GM18498 (cell line): ENCODE data around the gene GLB1L3.
A peak's percentile ranks its signal among the peaks of the same experiment; 100 is the strongest.
"Not testable (repeated sequence)": the region's sequence is repeated elsewhere in the genome, so short reads cannot be mapped to it uniquely, and the experiment has no call there.

Source experiments
- ATAC-seq: cut with Tn5 transposase; IDR thresholded peaks from one replicate; pipeline ENCODE4 v1.9.1; 2021; ENCODE audit warnings: mild to moderate bottlenecking, moderate library complexity; ENCODE audit not compliant: unreplicated experiment

The GLB1L3 gene

DNA sequence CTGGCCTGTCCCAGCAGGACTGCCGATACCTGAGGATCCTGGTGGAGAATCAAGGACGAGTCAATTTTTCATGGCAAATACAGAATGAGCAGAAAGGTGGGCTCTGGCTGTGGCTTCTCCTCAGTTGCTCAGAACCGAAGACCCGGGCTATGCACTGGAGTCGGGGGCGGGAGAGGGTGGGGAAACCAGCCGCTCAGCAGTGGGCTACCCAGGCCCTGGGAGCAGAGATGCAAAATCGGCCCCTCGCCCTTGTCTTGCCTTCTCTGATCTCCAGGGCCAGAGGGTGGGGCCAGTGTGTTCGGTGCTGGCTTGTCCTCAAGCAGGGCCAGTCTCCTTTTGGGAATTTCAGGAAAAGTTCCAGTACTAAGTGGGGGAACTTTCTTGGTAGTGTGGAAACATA, 37.2 kb downstream of the GLB1L3 start:
- ATAC-seq, result no peak

DNA sequence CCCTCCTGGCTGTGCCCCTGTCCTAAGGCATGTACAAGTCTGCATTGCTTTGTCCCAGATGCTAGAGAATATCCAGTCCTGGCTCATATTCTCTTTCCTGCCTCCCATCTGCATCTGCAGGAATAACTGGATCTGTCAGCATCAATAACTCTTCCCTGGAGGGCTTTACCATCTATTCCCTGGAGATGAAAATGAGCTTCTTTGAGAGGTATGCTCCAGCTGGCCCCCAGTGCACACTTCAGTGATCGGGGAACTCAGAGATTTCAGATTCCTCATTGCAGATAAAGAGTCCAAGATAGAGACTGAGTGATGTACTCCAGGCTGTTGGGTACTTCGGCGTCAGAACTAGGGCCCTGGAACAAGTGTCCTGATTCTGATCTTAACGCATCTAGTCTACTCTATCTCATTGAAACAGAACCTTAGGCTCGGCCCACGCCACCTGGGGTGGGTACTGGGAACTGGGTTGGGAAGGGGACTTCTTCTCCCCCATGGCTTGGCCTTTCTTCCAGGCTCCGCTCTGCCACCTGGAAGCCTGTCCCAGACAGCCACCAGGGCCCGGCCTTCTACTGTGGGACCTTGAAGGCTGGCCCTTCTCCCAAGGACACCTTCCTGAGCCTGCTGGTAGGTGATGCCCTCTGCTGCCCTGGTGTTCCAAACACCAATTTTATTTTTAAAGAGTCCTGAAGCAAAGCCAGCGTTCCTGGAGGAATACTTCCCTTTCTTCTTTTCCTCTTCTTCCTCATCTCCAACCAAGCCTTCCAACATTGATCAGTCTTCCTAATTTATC, 37.8 kb downstream of the GLB1L3 start:
- no peak for ATAC-seq

DNA sequence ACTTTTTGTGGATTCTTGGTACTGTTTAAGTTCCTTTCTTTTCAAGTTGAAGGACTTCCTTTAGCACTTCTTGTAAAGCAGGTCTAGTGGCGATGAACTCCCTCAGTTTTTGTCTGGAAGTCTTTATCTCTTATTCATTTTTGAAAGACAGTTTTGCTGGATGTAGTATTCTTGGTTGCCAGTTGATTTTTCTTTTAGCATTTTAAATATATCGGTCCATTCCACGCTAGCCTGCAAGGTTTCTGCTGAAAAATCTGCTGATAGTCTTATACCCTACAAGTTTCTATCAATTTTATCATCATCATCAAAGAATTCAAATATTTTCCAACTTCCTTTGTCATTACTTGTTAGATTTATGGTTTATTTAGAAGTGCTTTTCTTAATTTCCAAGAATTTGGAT, 40.9 kb downstream of the GLB1L3 start:
- no peak for ATAC-seq

GRCh38 chr11:134321373-134321772, 45.2 kb downstream of the GLB1L3 start:
- ATAC-seq, result not testable (repeated sequence)

DNA sequence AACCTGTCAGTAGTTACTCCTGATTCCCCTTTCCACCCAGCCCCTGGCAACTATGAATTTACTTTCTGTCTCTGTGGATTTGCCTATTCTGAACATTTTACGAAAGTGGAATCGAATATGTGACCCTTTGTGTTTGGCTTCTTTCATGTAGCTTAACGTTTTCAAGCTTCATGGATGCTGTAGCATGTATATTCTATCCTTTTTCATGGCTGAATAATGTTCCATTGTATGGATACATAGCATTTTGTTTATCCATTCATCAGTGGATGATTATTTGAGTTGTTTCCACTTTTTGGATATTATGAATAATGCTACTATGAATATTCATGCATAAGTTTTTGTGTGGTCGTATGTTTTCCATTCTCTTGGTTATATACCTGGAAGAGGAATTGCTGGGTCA, 46.4 kb downstream of the GLB1L3 start:
- ATAC-seq, result no peak

GRCh38 chr11:134328433-134328832, 52.3 kb downstream of the GLB1L3 start:
- ATAC-seq, result no peak

DNA sequence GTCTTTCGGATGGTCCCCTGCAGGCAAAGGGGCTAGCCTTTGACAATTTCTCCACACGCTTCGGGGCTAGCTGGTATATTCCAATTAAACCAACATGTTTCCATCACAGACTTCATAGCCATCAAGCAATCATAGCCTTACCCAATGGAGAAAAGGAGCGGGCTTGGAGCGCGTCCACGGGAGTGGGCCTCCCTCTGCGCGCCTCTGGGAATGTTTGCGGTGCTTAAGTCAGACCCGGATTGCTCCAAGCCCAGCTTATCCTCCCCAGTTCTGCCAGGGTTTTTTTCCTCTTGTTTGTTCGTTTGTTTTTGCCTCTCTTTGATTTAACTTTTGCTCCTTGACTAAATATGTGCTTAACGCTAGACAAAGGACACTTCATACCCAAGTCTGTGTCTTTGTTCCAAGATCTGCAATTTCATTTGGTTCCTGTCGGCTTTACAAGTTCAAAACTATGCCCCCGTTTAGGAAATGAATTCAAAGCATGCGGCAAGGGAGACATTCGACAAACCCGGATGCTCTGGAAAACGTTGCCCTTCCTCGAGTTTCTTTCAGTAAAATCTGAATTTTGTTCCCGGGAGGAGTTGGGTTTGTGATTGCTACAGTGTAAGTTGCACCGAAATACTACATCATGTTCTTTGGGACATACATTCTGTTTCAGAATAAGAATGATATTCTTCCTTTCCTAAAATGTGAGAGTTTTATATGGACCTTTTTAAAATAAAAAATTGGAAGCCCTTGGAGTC, 54.6 kb downstream of the GLB1L3 start:
- ATAC-seq, result no peak

DNA sequence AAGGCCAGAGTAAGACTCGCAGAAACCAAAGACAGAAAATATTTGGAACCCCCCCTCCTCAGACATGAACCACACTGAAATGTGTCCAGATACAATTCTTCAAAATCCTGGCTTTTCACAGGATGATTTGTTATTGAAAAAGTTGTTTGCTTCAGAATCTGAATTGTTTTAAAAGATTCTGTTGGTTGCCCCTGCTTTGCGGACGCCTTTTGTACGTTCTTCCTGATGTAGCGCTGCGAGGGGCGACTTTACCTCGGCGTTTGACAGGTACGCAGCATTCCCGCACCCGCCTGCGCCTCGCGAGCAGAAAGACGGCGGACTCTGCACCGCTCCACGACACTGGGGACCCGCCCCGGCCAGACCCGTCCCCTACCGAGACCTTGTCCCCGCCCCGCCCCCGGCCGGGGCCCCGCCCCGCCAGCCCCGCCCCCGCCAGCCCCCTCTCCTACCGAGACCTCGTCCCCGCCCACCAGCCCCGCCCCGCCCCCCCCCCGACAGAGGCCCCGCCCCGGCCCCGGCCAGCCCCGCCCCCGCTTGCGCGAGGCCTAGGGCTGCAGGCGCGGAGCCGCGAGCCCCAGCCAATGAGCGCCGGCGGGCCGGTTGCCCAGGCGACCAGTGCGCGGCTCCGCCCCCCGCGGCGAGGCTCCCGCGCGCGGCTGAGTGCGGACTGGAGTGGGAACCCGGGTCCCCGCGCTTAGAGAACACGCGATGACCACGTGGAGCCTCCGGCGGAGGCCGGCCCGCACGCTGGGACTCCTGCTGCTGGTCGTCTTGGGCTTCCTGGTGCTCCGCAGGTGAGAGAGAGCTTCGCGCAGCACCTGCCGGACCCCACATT, 55.4 kb downstream of the GLB1L3 start, which contains the start of gene GLB1L2:
Gene GLB1L2, plus strand, starts transcription at position 635 of the 835 bp plus-strand sequence. Its CDS starts 74 bp downstream, at position 709.
- peak; percentile 86 for ATAC-seq

- ATAC-seq, result peak; percentile 37
These were observed 56.0 kb downstream of the GLB1L3 start for GRCh38 chr11:134332189-134332631.

GRCh38 chr11:134332782-134333181, 56.6 kb downstream of the GLB1L3 start:
- no peak for ATAC-seq

GRCh38 chr11:134333312-134333711, 57.1 kb downstream of the GLB1L3 start:
- ATAC-seq, result no peak

GRCh38 chr11:134333946-134334345, 57.8 kb downstream of the GLB1L3 start:
- ATAC-seq, result no peak

- ATAC-seq, result no peak
These were observed 58.8 kb downstream of the GLB1L3 start for GRCh38 chr11:134334796-134335571.

- ATAC-seq, result no peak
These were observed 60.9 kb downstream of the GLB1L3 start for GRCh38 chr11:134337051-134337450.

- no peak for ATAC-seq
These were observed 61.9 kb downstream of the GLB1L3 start for GRCh38 chr11:134338068-134338467.

DNA sequence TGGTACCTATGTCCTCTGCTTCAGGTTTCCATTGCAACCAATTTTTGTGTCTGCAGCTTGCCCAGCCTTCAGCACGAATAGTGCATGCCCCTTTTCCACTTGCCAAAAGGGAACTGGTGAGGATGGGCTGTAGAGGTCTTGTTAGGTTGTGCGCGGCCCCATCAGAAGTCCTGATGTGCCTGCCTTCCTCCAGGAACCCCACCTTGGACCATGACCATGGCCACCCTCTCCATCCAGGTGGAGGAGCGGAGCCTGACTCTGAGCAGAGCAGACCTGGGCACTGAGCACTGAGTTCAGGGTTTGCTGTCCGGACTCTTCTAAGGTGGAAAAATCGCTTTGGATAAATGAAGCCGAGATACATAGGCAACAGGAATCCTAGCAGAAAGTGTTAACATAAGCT, 62.5 kb downstream of the GLB1L3 start:
- no peak for ATAC-seq

- no peak for ATAC-seq
These were observed 63.6 kb downstream of the GLB1L3 start for GRCh38 chr11:134339756-134340155.

DNA sequence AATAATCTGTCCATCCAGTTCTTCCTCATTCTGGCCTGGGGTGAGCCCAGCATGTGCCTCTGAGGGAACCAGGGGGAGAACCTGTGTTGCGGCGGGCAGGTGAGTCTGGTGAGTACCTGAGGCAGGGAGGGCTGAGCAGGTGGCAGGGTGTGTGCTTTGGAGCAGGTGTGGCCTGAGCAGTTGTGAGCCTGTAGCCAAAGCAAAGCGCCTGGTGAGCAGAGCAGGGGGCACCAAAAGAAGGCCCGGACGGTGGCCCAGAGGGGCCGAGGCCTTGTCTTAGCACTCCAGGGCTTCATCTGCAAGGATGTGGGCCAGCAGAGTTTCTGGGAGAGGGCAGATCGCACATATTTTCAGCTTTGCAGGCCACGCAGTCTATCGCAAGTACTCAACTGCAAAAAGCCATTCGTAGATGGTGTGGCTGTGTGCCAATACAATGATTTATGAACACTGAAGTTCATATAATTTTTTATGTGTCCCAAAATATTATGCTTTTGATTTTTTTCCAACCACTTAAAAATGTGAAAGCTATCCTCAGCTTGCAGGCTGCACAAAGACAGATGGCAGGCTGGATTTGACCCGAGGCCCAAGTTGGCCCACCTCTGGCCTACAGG, 64.3 kb downstream of the GLB1L3 start:
- no peak for ATAC-seq

DNA sequence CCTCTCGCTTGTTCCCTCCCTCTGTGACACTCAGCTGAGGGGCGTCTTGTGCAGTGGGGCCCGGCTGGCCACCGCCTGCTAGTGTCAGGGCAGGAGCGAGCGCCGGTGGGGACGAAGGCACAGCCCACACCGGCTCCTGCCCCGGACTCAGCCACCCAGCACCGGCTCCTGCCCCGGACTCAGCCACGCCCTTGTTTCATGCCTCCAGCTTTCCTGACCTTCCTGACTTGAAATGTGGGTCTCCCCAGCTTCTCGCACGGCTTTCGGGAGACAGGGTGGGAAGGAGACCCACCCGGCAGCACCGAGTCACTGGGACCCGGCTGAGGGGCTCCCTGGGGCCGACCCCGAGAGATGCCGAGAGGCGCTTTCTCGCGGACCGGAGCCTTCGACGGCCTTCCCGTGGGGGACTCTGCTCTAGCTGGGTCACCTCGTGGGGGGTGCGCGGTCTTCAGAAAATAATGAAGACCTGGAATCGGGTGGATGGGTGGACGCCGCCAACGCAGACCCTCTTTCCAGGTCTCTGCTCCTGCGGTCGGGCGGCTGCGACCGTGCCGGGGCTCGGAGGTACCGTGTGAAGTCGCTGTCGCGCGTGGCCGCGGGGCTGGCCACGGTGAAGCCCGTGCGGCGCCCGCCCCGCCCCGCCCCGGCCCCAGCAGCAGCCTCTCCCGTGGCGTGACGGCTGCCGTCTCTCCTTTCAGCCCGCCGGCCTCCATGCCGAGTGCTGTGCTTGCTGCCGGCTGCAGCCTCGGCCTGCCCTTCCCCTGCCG, 65.8 kb downstream of the GLB1L3 start:
- no peak for ATAC-seq
